Sciatic nerve (tissue), 2 donors: ENCODE results near the gene CCDC157. TPM values are rescaled to one million over a fixed set of nuclear protein-coding genes. Genes with fewer than 3 reads are reported as not detected.
A peak's percentile ranks its signal among the peaks of the same experiment; 100 is the strongest.
"Not testable (repeated sequence)": the region's sequence is repeated elsewhere in the genome, so short reads cannot be mapped to it uniquely, and the experiment has no call there.

Experiments used
- ATAC-seq: fragments of 200-7000 bp; cut with Tn5 transposase; one replicate; pipeline ENCODE4 v1.9.1; 2020; ENCODE audit warnings: mild to moderate bottlenecking, moderate library complexity
- DNase-seq: peaks from one replicate; pipeline ENCODE4 v3.0.0-alpha.2; 2020; ENCODE audit warnings: low spot score
- intact Hi-C: fragments of 100-400 bp; cut with DNase I; formaldehyde crosslinking; loops from one replicate; pipeline ENCODE4 v1.14.2; 2022
- total RNA-seq: library from RNA; stranded (reverse); fragmentation: NEBNext Ultra II Directional; extraction: Animal tissue kit (Norgen Biotek cat#: 25700); gene quantifications from one replicate; pipeline ENCODE4 v1.2.1, GENCODE V29; 2021
- donor health status: DM: no; HTN: no; CAD: no.
- donor health status: DM: no; HTN: no; CAD: no.

CCDC157 gene
- total RNA-seq, 1 donor from 2014 or later, result 0.71 TPM

- ATAC-seq (peak; percentile 69), DNase-seq (no peak)
- intact Hi-C loops, result no loop called here
These were observed 31.6 kb upstream of the CCDC157 start for GRCh38 chr22:30325065-30325720.

GRCh38 chr22:30325724-30326254 is 31.0 kb upstream of the CCDC157 start:
- intact Hi-C loops, result no loop called here
- no peak for DNase-seq

GRCh38 chr22:30326255-30326705 is 30.5 kb upstream of the CCDC157 start:
- intact Hi-C loops, result no loop called here
- DNase-seq, result peak; percentile 68
- peak; percentile 50 for ATAC-seq

More at GRCh38 chr22:30325724-30326254, 31.0 kb upstream of the CCDC157 start:
- ATAC-seq, result peak; percentile 7

GRCh38 chr22:30326706-30327362 is 30.0 kb upstream of the CCDC157 start, which contains the start of gene TBC1D10A:
TSS of gene TBC1D10A (minus strand) at chr22:30326941. CDS start at chr22:30326881, 60 bp downstream.
- ATAC-seq, result peak; percentile 88
- intact Hi-C loops, result no loop called here
- DNase-seq, result peak; percentile 90

GRCh38 chr22:30327864-30328345 is 28.9 kb upstream of the CCDC157 start:
- intact Hi-C loops, result no loop called here
- DNase-seq (no peak), ATAC-seq (no peak)

- intact Hi-C loops, result no loop called here
- ATAC-seq (no peak), DNase-seq (no peak)
These were observed 28.2 kb upstream of the CCDC157 start for GRCh38 chr22:30328466-30329049.

GRCh38 chr22:30332551-30332950 is 24.3 kb upstream of the CCDC157 start:
- intact Hi-C loops, result no loop called here
- ATAC-seq (peak; percentile 20), DNase-seq (no peak)

- no peak for DNase-seq
- intact Hi-C loops, result no loop called here
- no peak for ATAC-seq
These were observed 23.7 kb upstream of the CCDC157 start for GRCh38 chr22:30332994-30333706.

- no peak for ATAC-seq
- no peak for DNase-seq
- intact Hi-C loops, result no loop called here
These were observed 23.1 kb upstream of the CCDC157 start for GRCh38 chr22:30333707-30334087.

GRCh38 chr22:30334646-30335045 is 22.2 kb upstream of the CCDC157 start:
- no peak for DNase-seq
- intact Hi-C loops, result no loop called here
- no peak for ATAC-seq

- intact Hi-C loops, result no loop called here
- no peak for ATAC-seq
- DNase-seq, result no peak
These were observed 21.6 kb upstream of the CCDC157 start for GRCh38 chr22:30335236-30335635.

GRCh38 chr22:30336752-30337460 is 19.9 kb upstream of the CCDC157 start:
- ATAC-seq (no peak), DNase-seq (no peak)
- intact Hi-C loops, result no loop called here

GRCh38 chr22:30337461-30337778 is 19.4 kb upstream of the CCDC157 start:
- no peak for DNase-seq
- intact Hi-C loops, result no loop called here
- ATAC-seq, result no peak

- DNase-seq, ATAC-seq, intact Hi-C loops: not testable (repeated sequence)
These were observed 18.5 kb upstream of the CCDC157 start for GRCh38 chr22:30338341-30338740.

GRCh38 chr22:30338802-30339201 is 18.0 kb upstream of the CCDC157 start:
- intact Hi-C loops, result no loop called here
- ATAC-seq, result no peak
- DNase-seq, result no peak

GRCh38 chr22:30340911-30341685 is 15.7 kb upstream of the CCDC157 start:
- ATAC-seq (peak; percentile 89), DNase-seq (peak; percentile 80)
- intact Hi-C loops, result no loop called here

GRCh38 chr22:30344447-30345200 is 12.2 kb upstream of the CCDC157 start:
- intact Hi-C loops, result no loop called here
- ATAC-seq, result no peak
- no peak for DNase-seq
